Left kidney (tissue), 2 donors: ENCODE results near the gene AMZ1. TPM values are rescaled to one million over a fixed set of nuclear protein-coding genes. Genes with fewer than 3 reads are reported as not detected.
A peak's percentile ranks its signal among the peaks of the same experiment; 100 is the strongest.
"Not testable (repeated sequence)": the region's sequence is repeated elsewhere in the genome, so short reads cannot be mapped to it uniquely, and the experiment has no call there.

Experiments
- DNase-seq: peaks from one replicate; pipeline ENCODE4 v3.0.0-alpha.2; 2013
- polyA plus RNA-seq: library from polyadenylated mRNA; unstranded; fragments of 120-200 nt; gene quantifications from one replicate; pipeline ENCODE4 v1.2.1, GENCODE V29; 2013; ENCODE audit not compliant: insufficient read length

The AMZ1 gene
- polyA plus RNA-seq, 1 donor: 0.63 TPM

DNA sequence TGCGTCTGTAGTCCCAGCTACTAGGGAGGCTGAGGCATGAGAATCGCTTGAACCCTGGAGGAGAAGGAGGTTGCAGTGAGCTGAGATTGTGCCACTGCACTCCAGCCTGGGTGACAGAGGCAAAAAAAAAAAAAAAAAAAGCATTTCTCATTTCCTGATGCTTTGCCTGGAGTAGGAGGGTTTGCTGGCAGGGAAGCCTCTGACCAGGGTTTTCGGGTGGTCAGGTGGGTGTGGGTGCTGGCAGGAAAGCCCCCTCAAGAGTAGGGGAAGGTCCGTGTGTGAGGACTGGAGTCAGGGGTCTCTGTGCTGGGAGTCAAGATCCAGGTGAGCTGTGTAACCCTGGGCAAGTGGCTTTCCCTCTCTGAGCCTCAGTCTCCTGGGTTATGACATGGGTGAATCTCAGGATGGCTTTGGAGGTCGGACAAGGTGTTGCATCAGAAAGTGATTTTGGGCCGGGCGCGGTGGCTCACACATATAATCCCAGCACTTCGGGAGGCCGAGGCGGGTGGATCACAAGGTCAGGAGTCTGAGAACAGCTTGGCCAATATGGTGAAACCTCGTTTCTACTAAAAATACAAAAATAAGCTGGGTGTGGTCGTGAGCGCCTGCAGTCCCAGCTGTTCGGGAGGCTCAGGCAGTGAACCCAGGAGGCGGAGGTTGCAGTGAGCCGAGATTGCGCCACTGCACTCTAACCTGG is 3.2 kb downstream of the AMZ1 start:
- no peak for DNase-seq

DNA sequence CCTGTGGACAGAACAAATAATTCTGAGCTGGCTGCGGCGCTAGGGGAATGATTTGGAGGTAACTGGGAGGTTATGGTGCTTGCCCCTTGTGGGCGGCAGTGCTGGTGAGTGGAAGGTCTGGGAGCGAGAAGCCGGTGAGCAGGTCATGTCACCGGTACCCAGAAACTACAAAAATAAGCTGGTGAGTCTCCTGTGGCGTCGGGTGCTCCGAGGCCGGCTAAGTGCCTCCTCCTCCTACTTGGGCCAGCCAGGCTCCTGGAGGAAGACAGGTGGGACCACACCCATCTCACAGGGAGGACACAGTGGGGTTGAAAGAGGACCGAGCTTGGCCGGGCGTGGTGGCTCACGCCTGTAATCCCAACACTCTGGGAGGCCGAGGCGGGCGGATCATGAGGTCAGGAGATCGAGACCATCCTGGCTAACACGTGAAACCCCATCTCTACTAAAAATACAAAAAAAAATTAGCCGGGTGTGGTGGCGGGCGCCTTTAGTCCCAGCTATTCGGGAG is 4.0 kb downstream of the AMZ1 start:
- not testable (repeated sequence) for DNase-seq

DNA sequence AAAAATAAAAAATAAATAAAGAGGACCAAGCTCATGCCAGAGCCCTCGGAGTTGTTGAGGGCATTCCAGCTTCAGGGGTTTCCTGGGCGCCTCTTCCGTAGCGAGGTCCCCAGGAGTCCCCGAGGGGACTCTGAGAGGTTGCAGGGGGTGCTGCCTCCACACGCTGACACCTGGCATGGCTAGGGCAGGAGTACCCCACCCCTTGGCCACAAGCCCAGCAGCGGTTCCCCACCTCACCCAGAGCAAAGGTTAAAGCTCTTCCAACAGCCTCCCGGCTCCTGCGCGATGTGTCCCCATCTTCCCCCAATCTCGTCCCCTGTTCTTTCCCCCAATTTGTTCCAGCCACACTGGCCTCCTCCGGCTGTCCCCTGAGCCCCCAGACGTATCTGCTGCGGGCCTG is 4.5 kb downstream of the AMZ1 start:
- DNase-seq: no peak

DNA sequence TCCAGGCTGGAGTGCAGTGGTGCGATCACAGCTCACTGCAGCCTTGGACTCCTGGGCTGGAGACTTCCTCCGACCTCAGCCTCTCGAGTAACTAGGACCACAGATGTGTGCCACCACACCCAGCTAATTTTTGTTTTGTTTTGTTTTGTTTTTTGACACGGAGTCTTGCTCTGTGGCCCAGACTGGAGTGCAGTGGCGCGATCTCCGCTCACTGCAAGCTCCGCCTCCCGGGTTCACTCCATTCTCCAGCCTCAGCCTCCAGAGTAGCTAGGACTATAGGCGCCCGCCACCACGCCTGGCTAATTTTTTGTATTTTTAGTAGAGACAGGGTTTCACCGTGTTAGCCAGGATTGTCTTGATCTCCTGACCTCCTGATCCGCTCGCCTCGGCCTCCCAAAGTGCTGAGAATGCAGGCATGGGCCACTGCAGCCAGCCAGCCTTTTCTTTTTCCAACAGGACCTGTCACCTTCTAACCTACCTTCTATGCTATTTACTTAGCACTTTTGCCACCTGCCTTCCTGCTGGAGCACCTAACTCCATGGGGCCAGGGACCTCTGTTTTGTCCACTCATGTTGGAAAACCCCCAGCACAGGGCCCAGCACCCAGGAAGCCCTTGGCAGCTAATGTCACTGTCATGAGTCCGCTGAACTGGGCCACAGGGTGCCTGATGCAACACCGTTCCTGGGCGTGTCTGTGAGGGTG is 5.6 kb downstream of the AMZ1 start:
- DNase-seq: not testable (repeated sequence)

DNA sequence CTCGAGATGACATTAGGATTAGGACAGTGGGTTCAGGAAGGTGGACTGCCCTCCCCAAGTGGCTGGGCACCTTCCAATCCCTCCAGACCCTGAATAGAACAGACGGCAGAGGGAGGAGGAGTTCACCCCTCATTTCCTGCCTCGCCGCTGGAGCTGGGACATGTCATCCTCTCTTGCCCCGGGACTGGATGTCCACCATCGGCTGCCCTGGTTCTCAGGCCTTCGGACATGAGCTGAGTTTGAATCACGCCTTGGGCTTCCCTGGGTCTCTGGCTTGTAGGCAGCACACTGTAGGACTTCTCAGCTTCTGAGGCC is 6.1 kb downstream of the AMZ1 start:
- not testable (repeated sequence) for DNase-seq

DNA sequence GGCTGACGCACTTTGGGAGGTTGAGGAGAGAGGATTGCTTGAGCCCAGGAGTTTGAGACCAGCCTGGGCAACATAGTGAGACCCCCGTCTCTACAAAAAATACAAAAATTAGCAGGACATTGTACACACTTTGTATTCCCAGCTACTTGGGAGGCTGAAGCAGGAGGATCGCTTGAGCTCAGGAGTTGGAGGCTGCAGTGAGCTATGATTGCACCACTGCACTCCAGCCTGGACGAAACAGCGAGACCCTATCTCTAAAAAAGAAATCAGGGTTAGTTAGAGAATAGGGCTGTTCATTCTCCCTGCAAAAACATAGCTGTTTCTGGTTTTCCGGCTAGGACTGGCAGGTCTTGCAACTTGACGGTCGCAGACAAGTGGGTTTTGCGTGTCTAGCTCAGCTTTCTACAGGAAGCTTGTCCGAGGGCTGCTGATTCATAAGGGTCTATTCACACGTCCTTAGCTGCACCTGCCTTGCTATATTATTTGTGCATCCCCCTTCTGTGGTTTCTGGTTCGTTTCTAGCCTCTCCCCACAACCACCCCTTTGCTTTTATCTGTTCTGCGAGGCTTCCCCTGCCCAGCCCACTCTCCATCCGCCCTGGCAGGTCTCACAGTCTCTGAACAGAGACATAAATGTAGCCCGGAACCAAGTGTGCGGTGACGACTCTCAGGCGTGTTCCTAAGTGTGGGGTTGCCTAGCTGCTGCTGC is 10.7 kb downstream of the AMZ1 start:
- DNase-seq: no peak

DNA sequence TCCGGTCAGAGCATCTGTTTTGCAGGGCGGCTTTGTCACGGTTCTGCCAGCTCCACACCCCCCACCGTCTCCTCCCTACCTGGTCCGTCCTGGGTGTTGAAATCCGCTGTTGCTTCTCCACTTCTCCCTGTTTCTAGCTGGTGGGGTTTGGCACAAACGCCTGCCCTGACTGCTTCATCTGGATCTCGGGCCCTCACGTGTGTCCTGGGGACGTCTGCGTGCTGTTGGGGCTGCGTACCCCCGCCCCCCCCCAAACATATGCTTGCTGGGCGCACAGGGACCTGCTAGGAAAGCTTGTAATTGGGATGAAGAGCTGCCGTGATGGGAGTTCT is 11.3 kb downstream of the AMZ1 start:
- no peak for DNase-seq

DNA sequence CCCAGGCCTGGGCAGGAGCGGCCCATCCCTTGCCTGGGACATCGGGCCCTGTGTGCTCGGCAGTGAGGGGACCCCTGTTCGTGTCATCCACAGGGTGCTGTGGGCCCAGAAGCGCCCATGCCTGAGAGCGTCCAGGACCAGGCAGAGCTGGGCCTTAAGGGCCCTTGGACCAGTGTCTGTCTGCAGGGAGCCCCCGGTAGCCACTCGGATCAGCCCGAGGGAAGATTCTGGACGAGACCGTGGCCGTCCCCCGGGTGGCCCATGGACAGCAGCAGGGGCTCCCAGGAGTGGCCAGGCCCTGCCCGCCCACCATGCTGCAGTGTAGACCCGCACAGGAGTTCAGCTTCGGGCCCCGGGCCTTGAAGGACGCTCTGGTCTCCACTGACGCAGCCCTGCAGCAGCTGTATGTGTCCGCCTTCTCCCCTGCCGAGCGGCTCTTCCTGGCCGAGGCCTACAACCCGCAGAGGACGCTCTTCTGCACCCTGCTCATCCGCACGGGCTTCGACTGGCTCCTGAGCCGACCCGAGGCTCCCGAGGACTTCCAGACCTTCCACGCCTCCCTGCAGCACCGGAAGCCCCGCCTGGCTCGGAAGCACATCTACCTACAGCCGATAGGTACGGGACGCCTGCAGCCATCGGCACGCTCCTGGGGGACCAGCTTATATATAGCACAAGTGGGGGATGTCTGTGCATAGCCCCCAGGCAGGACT is 12.3 kb downstream of the AMZ1 start:
- no peak for DNase-seq

DNA sequence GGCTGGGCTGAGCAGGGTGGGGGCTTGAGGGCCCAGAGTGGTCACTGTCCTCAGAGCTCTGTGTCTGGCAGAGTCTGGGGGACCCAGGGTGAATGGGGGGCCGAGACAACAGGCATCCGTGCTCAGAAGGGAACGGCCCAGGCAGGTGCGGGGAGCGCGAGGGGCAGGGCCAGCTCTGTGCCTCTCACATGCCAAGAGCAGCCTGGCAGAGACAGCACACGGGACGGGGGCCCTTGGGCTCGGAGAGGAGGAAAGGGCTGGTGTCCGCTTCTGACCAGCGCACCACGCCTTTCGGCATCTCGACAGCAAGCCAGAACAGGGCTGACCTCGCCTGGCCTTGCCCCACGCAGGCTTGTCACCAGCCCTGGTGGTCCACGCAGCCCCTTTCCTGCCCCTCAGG is 13.4 kb downstream of the AMZ1 start:
- no peak for DNase-seq

DNA sequence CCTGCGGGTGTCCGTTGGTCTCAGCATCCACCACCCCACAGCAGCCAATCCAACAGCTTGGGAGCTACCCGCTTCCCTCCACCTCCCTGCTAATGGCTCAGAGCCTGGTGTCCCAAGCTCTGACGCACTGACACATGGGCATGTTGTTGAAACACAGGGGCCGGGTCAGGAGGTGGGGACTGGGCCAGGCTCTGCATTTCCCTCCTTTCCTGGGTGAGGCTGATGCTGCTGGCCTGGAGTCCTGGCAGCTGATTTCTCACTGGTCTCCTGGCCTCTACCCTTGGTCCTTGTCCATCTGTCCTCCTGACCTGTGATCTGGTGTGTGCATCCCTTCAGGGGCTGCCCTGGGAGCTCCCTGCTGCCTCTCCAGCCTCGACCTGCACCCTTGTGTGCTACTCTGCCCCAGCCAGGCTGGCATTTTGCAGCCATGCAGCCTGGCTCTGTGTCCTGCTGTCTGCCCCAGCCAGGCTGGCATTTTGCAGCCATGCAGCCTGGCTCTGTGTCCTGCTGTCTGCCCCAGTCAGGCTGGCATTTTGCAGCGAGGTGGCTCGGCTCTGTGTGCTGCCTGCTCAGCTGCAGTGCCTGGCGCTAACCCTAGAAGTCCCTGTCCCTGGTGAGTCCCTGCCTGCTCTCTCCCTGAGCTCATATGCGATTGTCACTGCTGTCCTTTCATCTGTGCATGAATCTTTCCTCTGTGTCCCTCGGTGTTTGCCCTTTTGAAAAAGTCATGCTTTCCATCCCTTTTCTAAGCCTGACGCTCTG is 14.0 kb downstream of the AMZ1 start:
- no peak for DNase-seq

DNA sequence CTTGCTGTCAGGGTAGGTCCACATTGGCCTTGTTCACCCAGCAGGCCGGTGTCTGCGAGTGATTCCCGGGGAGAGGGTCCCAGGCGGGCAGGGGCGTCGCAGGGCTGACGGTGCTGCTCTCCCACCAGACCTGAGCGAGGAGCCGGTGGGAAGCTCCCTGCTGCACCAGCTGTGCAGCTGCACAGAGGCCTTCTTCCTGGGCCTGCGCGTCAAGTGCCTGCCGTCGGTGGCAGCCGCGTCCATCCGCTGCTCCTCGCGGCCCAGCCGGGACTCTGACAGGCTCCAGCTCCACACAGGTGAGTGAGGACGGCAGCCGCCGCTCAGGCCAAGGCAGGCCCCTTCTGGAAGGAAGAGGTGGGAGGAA is 14.6 kb downstream of the AMZ1 start:
- no peak for DNase-seq

DNA sequence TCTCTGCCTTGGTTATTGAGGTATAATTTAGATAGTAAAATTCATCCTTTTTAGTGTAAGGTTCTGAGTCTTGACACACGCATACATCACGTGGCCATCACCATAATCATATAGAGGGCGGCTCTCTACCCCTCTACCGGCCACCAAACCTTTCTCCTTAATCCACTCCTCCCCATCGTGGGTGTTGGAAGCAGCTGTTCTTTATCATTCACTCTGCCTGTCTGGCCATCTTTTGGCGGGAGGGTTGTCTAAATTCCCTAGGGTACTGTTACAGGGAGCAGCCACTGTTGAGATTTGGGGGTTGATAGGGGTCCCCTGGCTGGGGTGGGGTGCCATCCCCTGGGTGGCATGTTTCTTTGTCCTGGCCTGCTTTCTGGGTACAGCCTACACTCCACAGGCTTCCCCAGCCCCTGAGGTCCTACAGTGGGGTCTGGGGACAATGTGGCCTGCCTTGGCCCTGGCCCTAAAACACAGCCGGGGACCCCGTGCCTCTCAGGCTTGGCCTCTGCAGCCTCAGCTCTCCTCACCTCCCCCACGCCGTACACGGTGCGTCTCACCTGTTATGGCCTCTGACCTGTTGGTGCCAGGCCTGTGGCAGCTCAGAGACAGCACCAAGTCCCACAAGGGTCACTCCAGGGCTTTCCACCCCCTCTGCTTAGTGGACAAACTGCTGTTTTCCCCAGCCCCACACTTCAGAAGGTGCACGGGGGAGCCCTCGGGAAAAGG is 17.5 kb downstream of the AMZ1 start:
- no peak for DNase-seq

DNA sequence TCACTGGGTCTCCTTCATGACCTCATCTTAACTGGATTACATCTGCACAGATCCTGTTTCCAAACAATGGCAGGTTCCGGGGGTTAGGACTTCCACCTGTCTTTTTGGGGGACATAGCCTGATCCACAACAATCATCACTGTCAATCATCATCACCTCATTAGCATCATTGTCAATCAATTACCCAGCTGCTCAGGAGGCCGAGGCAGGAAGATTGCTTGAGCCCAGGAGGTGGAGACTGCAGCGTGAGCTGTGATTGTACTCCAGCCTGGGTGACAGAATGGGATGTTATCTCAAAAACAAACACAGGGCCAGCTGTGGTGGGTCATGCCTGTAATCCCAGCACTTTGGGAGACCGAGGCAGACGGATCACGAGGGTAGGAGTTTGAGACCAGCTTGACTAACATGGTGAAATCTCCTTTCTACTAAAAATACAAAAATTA is 18.7 kb downstream of the AMZ1 start:
- no peak for DNase-seq

DNA sequence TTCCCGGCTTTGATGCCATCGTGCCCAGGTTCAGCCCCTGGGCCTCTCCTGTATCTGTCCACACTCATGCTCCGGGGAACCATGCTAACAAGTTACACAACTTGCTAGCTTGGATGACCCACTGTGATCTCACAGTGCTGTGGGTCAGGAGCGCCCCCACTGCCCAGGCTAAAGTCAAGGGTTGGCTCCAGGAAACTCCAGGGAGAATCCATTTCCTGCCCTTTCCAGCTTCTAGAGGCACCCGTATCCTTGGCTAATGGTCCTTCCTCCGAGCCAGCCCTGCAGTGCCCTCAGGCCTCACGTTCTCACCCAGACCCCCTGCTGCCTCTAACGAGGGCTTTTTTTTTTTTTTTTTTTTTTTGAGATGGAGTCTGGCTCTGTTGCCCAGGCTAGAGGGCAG is 19.5 kb downstream of the AMZ1 start:
- DNase-seq: no peak

DNA sequence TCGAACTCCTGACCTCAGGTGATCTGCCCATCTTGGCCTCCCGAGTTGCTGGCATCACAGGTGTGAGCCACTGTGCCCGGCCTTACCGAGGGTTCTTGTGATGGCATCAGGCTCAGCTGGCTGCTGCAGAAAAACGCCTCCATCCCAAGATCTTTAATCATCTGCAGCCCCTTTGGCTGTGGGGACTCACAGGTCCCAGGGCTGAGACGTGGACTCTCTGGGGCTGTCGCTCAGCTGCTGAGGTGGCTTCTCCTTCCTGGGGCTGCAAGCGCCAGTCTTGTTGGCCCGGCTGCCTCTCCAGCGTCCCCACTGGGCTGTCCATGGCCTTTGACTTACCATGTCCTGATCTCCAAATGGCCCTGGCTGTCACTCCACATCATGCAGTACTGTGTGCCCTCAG is 20.0 kb downstream of the AMZ1 start:
- DNase-seq: no peak

DNA sequence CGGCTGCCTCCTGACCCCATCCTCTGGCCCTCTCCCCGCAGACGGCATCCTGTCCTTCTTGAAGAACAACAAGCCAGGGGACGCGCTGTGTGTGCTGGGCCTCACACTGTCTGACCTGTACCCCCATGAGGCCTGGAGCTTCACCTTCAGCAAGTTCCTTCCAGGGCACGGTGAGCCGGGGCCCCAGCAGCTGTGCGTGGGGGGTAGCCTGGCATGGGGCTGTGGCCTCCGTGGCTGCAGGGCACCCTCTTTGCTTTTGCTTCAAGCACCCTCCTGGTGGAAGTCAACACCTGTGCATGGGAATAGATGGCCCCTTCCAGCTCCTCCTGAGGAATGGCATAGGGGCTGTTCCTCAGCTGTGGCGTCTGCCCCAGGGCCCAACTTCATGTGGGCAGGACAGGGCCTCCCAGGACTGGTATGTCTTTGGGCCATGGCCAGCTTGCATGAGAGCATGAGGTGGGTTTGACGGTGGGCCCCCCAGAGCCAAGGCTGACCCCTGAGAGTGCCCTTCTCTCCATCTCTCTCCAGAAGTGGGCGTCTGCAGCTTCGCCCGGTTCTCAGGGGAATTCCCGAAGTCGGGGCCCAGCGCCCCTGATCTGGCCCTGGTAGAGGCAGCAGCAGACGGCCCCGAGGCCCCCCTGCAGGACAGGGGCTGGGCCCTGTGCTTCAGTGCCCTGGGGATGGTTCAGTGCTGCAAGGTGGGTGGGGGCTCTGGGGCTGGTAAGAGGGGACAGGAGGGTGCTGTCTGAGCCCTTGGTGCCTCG is 20.7 kb downstream of the AMZ1 start:
- DNase-seq: no peak

DNA sequence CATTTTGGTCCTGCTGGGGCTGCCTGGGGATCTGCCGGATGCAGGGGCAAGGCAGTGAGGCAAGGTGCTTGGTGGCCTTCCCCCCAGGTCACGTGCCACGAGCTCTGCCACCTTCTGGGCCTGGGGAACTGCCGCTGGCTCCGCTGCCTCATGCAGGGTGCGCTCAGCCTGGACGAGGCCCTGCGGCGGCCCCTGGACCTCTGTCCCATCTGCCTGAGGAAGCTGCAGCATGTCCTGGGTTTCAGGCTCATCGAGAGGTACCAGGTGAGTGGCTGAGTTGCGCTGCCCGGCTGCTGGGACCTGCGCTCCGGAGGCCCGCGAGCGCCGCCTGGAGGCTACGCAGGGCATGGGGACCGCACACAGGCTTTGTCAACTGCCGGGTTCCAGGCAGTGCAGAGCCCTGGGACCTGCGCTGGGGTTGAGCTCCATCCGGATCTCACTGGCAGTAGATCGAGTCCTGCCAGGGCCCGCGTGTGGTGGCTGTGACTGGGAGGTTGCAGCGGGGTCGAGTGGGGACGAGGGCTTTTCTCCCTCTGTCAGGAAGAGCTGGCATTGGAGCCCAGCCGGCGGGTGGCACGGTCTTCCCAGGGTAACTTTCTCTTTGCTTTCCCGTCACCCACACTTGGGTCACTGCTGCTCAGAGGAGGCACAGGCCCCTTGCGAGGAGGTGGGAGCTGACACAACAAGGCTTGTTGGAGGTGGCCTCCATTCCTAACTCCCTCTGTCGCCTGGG is 21.7 kb downstream of the AMZ1 start:
- DNase-seq: peak; percentile 53

DNA sequence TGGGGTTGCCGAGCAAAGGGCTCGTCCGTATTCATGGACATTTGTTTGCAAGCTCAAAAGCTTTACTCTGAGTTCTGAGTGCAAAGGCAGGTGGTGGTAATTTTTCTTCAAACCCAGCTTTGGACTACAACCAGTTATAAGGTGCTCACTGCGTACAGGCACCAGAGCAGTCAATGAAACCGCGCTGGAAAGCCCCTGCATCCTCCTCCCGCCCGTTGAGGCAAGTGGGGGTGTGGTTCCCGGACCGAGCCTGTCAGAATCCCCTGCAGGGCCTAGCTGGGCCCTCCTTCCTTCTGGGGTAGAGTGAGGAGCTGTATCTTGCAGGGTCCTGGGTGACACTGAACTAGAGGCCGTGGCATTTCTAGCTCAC is 22.3 kb downstream of the AMZ1 start:
- DNase-seq: no peak

DNA sequence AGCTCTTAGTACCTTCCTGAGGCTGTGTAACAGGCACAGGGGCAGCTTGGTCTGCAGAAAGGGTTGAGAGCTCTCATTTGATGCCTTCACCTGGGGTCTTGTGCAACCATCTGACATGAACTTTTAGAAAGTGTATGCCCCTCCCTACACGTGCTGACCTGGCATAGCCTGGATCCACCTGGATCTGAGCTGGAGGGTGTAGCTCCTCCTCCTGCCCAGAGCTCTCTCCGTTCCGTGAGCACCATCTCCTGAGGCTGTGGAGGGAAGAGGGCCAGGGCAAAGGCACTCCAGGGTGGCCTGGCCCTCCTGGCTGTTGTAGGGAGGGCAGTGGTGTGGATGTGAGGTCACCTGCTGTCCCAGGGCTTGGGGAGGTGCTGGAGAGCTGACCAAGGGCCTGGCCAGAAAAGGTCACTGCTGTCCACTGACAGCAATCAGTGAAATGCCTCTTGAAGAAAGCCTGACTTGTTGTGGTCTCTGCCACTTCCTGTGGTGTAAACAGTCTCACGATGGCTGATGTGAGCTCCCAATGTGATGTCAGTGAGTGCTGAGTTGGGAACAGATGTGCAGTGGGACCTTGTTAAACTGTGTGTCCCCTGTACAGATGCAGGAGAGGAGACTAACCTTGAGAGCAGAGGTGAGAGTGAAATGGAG is 23.0 kb downstream of the AMZ1 start:
- no peak for DNase-seq
